HepG2 (cell line): ENCODE data around the gene LLGL2.
A peak's percentile ranks its signal among the peaks of the same experiment; 100 is the strongest.

Source experiments
- POLR2A ChIP-seq, 2 experiments: IDR thresholded peaks; 2 replicates each; pipeline ENCODE4 v1.6.1; 2011; ENCODE audit warnings: low read depth in 2 of 2, low read length in 2 of 2, mild to moderate bottlenecking in 1 of 2, moderate library complexity in 1 of 2; ENCODE audit not compliant: insufficient read depth in 1 of 2
- ZNF138 ChIP-seq: sonication (generic); formaldehyde crosslinking; IDR thresholded peaks from 2 replicates; pipeline ENCODE4 v1.5.0; 2020; ENCODE audit warnings: mild to moderate bottlenecking, low read depth, missing genetic modification reagents
- ZNF17 ChIP-seq: sonication (generic); formaldehyde crosslinking; IDR thresholded peaks from 2 replicates; pipeline ENCODE4 v1.5.0; 2020; ENCODE audit warnings: mild to moderate bottlenecking, missing genetic modification reagents
- ZNF496 ChIP-seq: sonication (generic); formaldehyde crosslinking; IDR thresholded peaks from 2 replicates; pipeline ENCODE4 v1.8.1; 2023; ENCODE audit warnings: mild to moderate bottlenecking, moderate library complexity, missing genetic modification reagents; ENCODE audit not compliant: insufficient replicate concordance
- ZZZ3 ChIP-seq: sonication (generic); formaldehyde crosslinking; IDR thresholded peaks from 2 replicates; pipeline ENCODE4 v1.4.0; 2020; ENCODE audit warnings: missing genetic modification reagents, mild to moderate bottlenecking, borderline replicate concordance
- TF ChIP-seq, protein P1 (sequence below): sonication (generic); formaldehyde crosslinking; IDR thresholded peaks from 2 replicates; pipeline ENCODE4 v1.5.0; 2020; ENCODE audit warnings: mild to moderate bottlenecking, missing genetic modification reagents, moderate library complexity
- TF ChIP-seq, protein P2 (sequence below): sonication (generic); formaldehyde crosslinking; conservative IDR thresholded peaks from 2 replicates; pipeline ENCODE4 v1.8.0; 2022; ENCODE audit warnings: mild to moderate bottlenecking, moderate library complexity, missing genetic modification reagents

DNA sequence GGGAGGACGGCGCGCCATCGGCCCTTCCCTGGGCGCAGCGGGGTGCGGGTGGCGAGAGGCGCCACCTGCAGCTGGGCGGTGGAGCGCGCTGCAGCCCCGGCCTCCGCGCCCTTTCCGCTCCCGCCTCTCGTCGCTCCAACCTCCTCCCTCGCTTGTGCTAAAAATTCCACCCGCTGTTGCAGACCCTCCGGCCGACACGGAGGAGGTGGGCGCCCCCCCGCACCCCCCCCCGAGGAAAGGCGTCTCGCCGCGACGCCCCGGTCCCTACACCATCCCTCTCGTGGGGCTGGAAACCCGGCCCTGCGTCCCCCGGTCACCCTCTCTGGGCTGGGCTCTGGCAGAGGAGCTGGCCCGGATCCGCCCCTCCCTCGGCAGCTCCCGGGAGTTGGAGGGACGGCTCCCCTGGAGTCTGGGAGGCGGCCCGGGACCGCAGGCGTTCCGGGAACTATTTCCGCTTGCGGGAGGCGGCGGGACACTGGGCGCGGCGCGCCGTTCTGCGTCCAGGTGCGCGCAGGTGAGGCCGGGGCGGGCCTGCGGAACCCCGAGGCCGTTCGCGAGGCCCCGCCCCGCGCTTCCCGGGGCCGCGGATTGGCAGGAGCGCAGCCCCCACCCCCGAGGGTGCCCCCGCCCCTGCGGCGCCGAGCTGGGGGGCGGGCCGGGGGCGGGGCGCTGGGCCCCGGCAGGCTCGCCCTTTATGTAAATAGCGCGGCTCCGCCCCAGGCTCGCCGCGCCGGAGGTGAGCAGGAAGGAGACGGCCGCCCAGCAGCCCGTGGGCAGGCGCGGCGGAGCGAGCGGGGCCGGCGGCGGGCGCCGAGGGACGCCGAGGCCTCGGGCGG lies at the start of gene LLGL2:
- TF ChIP-seq, protein P1, sequence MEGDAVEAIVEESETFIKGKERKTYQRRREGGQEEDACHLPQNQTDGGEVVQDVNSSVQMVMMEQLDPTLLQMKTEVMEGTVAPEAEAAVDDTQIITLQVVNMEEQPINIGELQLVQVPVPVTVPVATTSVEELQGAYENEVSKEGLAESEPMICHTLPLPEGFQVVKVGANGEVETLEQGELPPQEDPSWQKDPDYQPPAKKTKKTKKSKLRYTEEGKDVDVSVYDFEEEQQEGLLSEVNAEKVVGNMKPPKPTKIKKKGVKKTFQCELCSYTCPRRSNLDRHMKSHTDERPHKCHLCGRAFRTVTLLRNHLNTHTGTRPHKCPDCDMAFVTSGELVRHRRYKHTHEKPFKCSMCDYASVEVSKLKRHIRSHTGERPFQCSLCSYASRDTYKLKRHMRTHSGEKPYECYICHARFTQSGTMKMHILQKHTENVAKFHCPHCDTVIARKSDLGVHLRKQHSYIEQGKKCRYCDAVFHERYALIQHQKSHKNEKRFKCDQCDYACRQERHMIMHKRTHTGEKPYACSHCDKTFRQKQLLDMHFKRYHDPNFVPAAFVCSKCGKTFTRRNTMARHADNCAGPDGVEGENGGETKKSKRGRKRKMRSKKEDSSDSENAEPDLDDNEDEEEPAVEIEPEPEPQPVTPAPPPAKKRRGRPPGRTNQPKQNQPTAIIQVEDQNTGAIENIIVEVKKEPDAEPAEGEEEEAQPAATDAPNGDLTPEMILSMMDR (CRISPR knock-in tag): peak; percentile 88
- TF ChIP-seq, protein P2, sequence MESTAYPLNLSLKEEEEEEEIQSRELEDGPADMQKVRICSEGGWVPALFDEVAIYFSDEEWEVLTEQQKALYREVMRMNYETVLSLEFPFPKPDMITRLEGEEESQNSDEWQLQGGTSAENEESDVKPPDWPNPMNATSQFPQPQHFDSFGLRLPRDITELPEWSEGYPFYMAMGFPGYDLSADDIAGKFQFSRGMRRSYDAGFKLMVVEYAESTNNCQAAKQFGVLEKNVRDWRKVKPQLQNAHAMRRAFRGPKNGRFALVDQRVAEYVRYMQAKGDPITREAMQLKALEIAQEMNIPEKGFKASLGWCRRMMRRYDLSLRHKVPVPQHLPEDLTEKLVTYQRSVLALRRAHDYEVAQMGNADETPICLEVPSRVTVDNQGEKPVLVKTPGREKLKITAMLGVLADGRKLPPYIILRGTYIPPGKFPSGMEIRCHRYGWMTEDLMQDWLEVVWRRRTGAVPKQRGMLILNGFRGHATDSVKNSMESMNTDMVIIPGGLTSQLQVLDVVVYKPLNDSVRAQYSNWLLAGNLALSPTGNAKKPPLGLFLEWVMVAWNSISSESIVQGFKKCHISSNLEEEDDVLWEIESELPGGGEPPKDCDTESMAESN (CRISPR knock-in tag): peak; percentile 56
- TF ChIP-seq ZNF496: no peak
- TF ChIP-seq POLR2A (IDR thresholded peaks at IDR 0.05; ENCODE audit: insufficient read depth in 1 of 2, low read depth in 2 of 2, low read length in 2 of 2): peak in 1 of 2 experiments; percentile 69; a peak in 2 of 4 replicates
- TF ChIP-seq ZZZ3: no peak; the same call in 1 of the 2 replicates
- TF ChIP-seq ZNF17 (CRISPR knock-in tag): no peak
- no peak for TF ChIP-seq ZNF138 (CRISPR knock-in tag)
